Measurements from ENCODE around the gene PTPN12.

The PTPN12 gene

DNA sequence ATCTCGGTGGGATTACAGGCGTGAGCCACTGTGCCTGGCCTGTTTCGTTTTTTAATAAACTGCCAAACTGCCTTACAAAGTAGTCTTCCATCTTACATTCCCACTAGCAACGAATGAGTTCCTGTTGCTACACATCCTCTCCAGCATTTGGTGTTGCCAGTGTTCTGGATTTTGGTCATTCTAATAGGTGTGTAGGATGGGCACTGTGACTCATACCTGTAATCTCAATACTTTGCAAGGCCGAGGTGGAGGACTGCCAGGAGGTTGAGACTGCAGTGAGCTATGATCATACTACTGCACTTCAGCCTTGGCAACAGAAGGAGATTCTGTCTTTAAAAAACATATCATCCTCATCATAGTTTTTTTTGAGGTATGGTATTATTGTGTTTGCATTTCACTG lies 137.8 kb downstream of the PTPN12 start:
- Histone ChIP-seq H3K27me3 (replicated peaks; ENCODE audit: control insufficient read depth, insufficient read depth, low read length) (no peaks in the 10 kb centered on the region), H3K4me3 (replicated peaks; ENCODE audit: low read depth, low read length) (no peak overlapping the region), H3K36me3 (ENCODE audit: control insufficient read depth, insufficient read depth, low read length) (no peaks in the 10 kb centered on the region)
- no peak for DNase-seq (ENCODE audit: extremely low read depth, insufficient read length)
- TF ChIP-seq, protein P1, sequence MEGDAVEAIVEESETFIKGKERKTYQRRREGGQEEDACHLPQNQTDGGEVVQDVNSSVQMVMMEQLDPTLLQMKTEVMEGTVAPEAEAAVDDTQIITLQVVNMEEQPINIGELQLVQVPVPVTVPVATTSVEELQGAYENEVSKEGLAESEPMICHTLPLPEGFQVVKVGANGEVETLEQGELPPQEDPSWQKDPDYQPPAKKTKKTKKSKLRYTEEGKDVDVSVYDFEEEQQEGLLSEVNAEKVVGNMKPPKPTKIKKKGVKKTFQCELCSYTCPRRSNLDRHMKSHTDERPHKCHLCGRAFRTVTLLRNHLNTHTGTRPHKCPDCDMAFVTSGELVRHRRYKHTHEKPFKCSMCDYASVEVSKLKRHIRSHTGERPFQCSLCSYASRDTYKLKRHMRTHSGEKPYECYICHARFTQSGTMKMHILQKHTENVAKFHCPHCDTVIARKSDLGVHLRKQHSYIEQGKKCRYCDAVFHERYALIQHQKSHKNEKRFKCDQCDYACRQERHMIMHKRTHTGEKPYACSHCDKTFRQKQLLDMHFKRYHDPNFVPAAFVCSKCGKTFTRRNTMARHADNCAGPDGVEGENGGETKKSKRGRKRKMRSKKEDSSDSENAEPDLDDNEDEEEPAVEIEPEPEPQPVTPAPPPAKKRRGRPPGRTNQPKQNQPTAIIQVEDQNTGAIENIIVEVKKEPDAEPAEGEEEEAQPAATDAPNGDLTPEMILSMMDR (IDR thresholded peaks at IDR 0.05; ENCODE audit: insufficient read depth, low read length, poor library complexity, severe bottlenecking): no peak

DNA sequence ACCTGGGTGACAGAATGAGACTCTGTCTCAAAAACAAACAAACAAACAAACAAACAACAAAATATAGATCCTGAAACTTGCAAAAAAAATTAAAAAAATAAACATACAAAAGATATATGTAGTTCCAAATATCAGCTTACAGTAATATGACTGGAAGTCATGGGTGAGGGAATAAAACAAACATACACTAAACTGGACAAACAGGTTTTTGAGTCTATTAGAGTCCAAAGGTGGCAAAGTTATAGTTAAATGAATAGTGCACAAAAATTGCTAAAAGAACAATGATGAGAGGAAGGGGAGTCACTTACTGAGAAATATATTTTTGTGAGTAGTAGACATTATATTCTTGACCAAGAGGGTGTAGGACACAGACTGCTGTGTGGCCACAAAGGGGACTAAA lies 142.5 kb downstream of the PTPN12 start:
- no peak overlapping the region for H3K4me3 ChIP-seq (replicated peaks; ENCODE audit: low read depth, low read length)
- no peak for DNase-seq (ENCODE audit: extremely low read depth, insufficient read length)

DNA sequence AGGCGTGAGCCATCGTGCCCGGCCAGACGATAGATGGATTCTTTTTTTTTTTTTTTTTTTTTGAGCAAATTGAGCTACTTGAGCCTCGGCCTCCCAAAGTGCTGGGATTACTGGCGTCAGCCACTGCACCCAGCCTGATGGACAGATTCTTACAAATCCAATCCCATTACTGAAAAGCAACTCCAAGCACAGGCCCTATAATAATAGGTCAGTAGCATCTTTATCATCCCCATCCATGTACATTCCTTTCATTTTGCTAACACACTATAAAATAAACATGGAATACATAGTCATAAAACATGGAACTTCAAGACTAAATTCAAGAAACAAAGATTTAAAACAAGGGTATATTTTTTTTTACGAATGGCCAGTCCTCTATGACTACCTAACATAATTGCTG lies 143.2 kb downstream of the PTPN12 start:
- Histone ChIP-seq H3K4me3 (replicated peaks; ENCODE audit: low read depth, low read length) (no peak overlapping the region), H3K27me3 (replicated peaks; ENCODE audit: control insufficient read depth, insufficient read depth, low read length) (no peaks in the 10 kb centered on the region), H3K36me3 (ENCODE audit: control insufficient read depth, insufficient read depth, low read length) (peaks cover 4% of the 10 kb centered on the region; the same call in 1 of the 2 replicates)
- no peak for DNase-seq (ENCODE audit: extremely low read depth, insufficient read length)
- TF ChIP-seq, protein P1 (IDR thresholded peaks at IDR 0.05; ENCODE audit: insufficient read depth, low read length, poor library complexity, severe bottlenecking): no peak

More for the DNA sequence above, 142.5 kb downstream of the PTPN12 start:
- TF ChIP-seq, protein P1 (IDR thresholded peaks at IDR 0.05; ENCODE audit: insufficient read depth, low read length, poor library complexity, severe bottlenecking): no peak
- H3K36me3 ChIP-seq (ENCODE audit: control insufficient read depth, insufficient read depth, low read length): peaks cover 4% of the 10 kb centered on the region; the same call in 1 of the 2 replicates
- H3K27me3 ChIP-seq (replicated peaks; ENCODE audit: control insufficient read depth, insufficient read depth, low read length): no peaks in the 10 kb centered on the region

DNA sequence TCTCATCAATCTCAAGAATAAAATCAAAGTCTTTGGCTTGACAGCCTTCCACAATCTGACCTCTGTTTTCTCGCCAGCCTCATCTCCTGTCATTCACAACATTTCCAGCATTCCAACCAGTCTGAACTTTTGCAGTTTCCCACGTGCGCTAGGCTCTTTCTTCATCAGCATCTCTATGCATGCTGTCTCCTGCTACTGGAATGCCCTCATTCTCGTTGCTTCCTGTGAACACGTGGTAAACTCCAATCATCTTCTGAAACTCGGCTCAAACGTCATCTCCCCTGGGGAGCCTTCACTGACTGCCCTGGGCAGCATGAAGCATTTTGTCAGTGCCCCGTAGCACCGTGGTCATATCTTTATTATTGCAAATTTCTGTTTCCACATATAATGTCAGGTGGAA lies 146.9 kb downstream of the PTPN12 start:
- Histone ChIP-seq H3K4me3 (replicated peaks; ENCODE audit: low read depth, low read length) (no peak overlapping the region), H3K27me3 (replicated peaks; ENCODE audit: control insufficient read depth, insufficient read depth, low read length) (no peaks in the 10 kb centered on the region), H3K36me3 (ENCODE audit: control insufficient read depth, insufficient read depth, low read length) (peaks cover 4% of the 10 kb centered on the region; the same call in 1 of the 2 replicates)
- TF ChIP-seq, protein P1 (IDR thresholded peaks at IDR 0.05; ENCODE audit: insufficient read depth, low read length, poor library complexity, severe bottlenecking): no peak
- DNase-seq (ENCODE audit: extremely low read depth, insufficient read length): no peak

DNA sequence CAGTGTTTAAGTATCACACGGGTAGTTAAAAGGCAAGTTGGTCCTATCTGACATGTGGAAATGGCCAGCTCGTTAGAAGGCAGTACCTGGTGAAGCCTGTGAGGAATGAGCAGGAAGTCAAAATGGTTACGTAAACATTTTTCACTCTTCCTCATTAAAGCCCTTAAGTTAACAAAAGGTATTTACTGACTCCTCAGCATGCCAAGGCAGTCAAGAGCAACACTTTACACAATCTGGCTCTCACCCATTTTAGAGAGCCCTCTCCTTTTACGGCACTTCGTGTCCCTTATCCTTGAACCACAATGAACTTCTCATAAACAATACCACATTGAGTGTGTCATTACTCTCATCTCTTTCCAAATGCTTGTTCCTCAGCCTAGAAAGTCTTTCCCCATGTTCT lies 148.1 kb downstream of the PTPN12 start:
- Histone ChIP-seq H3K36me3 (ENCODE audit: control insufficient read depth, insufficient read depth, low read length) (peaks cover 4% of the 10 kb centered on the region; the same call in 1 of the 2 replicates), H3K4me3 (replicated peaks; ENCODE audit: low read depth, low read length) (no peak overlapping the region), H3K27me3 (replicated peaks; ENCODE audit: control insufficient read depth, insufficient read depth, low read length) (no peaks in the 10 kb centered on the region)
- DNase-seq (ENCODE audit: extremely low read depth, insufficient read length): no peak
- TF ChIP-seq, protein P1 (IDR thresholded peaks at IDR 0.05; ENCODE audit: insufficient read depth, low read length, poor library complexity, severe bottlenecking): no peak
